ENCODE results near the gene PRSS56.
"Not testable (repeated sequence)": the region's sequence is repeated elsewhere in the genome, so short reads cannot be mapped to it uniquely, and the experiment has no call there.

PRSS56 gene

DNA sequence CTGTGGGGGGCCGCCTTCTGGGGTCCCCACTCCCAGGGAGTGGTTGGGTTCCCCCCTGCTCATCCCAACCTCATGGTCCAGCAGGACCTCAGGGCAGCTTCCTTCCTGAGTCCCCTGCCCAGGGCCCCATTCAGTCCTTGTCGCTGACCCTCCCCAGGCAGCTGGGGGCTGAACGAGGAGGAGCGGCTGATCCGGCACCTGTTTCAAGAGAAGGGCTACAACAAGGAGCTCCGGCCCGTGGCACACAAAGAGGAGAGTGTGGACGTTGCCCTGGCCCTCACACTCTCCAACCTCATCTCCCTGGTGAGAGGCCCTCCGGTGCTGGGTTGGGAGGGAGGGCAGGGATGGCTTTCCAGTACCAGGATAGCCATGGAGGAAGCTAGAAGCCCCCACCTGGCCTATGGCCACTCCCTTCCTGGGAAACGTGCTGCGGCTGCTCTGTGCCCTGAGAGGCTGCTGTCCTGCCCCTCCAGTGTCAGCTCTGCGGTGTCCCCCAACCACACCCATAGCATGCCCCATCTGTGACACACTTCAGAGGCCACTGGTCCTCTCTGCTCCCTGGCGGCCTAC, 6.3 kb downstream of the PRSS56 start:
- DNase-seq: no peak

DNA sequence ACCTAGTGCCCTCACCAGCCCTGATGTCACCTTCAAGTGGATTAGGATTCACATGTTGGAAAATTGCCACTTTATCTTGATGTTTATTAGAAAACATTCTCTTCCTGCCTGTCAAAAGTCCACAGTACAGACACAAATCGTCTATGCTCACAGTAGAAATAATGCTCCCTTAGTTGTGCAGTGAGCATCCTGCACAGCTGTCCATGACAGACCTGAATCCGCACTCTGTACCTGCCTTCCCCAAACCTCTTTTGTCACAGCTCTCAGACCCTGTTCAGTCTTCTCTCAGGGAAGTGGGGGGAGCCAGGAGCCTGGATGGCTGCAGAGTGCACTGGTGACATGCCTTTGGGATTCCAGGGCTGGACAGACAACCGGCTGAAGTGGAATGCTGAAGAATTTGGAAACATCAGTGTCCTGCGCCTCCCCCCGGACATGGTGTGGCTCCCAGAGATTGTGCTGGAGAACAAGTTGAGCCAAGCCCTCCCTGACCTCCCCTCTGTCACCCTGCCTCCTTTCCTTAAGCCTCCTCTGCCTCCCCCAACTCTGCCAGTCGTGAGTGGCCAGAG, 7.8 kb downstream of the PRSS56 start:
- DNase-seq: no peak

DNA sequence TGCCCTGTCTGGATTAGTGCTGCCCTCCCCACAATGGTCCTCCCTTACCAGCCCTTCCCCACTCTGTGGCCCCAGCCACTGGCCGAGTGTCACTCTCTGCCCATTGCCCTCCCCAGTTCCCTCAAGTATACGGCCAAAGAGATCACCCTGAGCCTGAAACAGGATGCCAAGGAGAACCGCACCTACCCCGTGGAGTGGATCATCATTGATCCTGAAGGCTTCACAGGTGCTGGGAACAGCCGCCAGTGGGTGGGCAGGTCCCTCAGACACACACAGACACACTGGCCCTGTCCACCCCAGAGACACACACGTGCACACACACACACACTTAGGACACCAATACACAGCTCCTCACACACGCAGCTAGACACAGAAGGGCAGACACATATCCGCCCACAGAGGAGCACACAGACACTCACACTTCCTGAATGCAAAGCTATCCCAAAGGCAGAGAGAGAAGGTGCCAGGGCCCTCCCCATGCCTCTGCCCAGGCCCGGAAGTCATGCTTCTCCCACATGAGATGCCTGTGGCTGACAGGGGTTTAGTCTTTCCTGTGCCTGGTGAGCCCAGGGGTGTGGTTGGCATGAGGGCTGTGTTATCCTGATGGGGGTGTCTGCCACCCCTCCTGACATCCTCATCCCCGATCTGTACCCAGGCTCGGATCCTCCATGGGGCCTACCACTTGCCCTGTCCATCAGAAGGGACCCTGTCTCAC, 8.7 kb downstream of the PRSS56 start:
- DNase-seq: no peak

DNA sequence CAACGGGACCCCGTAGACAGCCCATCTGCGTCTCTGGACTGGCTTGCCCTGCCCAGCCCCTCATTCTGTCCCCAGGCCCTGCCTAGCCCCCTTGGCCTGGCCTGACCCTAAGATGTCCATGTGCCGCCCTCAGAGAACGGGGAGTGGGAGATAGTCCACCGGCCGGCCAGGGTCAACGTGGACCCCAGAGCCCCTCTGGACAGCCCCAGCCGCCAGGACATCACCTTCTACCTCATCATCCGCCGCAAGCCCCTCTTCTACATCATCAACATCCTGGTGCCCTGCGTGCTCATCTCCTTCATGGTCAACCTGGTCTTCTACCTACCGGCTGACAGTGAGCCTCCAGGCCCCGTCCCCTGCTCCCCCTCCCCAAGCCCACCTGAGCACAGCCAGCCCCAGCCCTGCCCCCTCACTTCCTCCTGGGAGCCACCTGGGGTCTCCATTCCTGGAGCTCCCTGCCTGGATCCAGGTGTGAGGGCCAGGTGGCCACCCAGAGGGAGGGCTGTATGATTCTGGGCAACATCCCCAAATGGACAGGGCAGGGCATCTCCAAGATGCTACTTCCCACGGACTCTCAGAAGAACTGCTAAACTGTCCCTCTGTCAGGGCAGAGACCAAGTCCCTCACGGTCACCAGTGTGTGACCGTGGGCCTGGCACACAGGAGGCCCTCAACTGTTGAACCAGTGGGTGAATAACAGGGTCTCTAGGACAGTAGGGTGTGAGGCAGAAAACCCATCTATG, 9.8 kb downstream of the PRSS56 start:
- no peak for DNase-seq

DNA sequence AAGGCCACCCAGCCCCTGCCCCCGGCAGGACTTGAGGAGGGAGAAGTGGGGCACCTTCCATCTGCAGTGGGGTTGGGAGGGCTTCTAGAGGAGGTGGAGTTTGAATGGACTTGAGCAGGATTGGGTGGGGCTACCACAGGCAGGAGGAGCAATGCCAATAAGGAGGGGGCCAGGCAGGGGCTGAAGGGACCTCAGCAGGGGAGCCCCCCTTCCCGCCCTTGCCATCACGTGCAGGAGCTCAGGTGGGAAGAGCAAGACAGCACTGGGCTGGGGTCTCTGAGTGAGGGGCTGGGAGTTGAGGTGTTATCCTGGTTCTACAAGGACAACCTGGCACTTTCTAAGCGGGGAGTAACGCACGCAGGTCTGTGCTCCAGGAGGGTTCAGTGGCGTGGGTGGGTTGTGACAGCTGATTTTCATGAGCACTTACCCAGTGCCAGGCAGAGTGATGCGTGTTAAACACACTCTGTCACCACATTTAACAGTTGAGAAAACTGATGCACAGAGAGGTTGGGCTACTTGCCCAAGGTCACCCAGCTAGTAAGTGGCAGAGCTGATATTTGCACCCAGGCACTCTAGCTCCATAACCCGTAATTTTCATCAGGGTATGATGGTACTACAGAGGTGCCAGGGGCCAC, 10.6 kb downstream of the PRSS56 start:
- DNase-seq: no peak

DNA sequence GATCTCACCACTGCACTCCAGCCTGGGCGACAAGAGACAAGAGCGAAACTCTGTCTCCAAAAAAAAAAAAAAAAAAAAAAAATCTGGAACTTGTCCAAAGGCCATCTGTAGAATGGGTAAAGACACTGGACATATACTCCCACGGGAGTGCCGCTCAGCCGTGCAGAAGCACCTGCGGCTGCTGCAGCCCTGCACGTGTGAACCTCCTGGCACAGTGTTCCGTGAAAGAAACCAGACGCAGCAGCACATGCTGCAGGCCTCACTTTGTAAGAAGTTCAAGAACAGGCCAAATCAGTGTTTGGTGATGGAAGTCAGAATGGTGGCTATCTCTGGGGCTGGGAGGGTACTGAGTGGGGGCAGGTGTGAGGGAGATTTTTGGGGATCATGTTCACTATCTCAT, 12.2 kb downstream of the PRSS56 start:
- DNase-seq: peak; percentile 50

DNA sequence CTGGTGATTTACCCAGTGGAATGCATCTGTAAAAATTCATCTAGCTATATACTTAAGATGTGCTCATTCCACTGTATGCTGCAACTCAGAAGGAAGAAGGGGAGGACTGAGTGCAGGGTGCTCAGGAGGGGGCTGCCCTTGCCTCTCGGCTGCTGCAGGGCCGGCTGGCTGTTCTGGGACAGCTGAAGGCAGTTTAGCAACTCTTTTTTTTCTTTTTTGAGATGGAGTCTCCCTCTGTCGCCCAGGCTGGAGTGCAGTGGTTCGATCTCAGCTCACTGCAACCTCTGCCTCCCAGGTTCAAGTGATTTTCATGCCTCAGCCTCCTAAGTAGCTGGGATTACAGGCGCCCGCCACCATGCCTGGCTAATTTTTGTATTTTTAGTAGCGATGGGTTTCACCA, 12.6 kb downstream of the PRSS56 start:
- DNase-seq: not testable (repeated sequence)

DNA sequence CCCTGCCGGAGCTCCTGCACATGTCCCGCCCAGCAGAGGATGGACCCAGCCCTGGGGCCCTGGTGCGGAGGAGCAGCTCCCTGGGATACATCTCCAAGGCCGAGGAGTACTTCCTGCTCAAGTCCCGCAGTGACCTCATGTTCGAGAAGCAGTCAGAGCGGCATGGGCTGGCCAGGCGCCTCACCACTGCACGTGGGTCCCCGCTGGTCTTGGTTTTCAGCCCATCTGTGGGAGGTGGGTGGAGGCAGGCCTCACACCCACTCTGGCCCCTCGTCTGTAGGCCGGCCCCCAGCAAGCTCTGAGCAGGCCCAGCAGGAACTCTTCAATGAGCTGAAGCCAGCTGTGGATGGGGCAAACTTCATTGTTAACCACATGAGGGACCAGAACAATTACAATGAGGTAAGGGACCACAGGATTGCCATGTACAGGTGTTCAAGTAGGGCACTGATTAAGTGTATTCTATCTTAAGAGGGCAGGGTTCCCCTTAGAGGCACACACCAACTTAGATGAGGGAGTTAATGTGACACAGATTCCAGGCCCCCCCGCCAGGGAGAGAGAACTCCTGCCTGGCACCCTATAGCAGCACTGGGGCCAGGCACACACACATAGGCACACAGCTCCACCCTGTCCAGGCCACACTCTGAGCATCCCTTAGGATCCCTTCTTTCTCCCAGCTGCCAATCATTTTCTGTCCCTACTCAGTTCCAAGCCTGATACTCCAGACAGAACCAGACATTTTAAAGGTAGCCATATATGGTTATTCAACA, 13.9 kb downstream of the PRSS56 start:
- no peak for DNase-seq

DNA sequence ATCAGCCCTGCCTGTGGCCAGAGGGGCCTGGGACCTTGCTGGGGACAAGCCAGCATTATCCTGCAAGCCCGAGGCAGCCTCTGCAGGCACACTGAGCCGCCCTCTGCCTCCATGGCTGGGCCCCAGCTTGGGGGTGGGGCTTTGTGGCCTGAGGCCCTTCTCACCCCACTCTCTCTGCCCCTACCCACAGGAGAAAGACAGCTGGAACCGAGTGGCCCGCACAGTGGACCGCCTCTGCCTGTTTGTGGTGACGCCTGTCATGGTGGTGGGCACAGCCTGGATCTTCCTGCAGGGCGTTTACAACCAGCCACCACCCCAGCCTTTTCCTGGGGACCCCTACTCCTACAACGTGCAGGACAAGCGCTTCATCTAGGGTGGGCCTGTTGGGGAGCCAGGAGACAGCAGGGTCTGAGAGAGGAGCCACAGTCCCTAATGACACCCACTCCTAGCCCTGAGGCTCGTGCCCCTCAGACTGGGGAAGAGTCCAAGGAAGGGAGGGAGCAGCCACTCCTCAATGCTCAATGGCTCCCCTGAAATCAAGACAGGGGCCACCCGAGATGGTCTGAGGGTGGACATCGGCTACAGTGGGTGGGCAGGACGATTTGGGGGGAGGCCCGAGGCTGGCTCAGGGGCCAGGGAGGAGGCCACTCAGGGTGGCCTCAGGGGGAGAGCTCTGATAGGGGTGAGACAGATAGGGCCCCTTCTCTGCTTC, 14.9 kb downstream of the PRSS56 start:
- DNase-seq: no peak

DNA sequence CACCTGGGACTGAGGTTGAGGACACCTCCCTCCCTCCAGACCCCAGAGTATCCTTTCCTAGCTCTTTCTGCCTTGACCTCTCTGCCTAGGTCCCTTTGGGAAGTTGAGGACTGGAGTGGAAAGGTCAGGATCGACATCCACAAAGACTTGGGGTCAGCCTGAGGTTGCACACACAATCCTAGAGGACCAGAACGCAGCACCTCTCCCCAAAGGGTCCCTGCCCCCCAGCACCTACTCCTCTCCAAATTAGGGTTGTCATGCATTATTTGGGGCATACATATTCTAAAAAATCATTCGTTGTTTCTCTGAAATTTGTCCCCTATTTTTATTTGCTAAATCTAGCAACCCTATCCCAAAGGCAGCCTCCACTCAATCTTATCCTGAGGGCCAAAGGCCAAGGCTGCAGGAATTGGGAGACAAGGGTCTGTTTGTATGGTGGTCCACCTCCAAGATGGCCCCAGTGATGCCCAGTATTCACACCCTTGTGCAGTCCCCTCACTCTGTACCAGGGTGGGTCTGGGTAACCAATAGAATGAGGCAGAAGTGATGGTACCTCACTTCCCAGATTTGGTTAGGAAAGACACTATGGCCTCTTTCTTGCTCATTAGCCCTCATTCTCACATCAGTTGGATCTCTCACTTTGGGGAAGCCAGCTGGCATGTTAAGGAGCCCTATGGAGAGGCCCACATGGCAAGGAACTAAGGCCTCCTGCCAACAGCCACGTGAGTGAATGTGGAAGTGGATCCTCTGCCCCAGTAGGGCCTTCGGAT, 15.8 kb downstream of the PRSS56 start:
- no peak for DNase-seq

DNA sequence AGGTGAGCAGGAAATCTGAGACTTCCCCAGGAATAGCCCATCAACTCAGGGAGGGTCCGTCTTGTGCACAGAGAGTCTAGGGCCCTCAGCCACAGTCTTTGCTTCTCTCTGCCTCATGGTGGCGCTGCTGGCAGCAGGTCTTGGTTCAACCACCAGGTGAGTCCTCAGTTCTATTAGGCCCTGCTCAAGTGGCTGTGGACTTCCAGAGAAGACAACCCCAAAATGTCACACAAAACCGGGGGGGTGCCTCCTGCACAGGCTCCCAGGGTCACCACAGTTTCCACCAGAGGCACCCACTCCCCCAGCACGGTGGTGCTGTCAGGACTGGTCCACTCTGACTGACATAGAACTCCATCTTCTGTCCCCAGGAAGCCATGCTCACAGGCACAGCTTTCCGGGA, 16.9 kb downstream of the PRSS56 start:
- DNase-seq: peak; percentile 39

DNA sequence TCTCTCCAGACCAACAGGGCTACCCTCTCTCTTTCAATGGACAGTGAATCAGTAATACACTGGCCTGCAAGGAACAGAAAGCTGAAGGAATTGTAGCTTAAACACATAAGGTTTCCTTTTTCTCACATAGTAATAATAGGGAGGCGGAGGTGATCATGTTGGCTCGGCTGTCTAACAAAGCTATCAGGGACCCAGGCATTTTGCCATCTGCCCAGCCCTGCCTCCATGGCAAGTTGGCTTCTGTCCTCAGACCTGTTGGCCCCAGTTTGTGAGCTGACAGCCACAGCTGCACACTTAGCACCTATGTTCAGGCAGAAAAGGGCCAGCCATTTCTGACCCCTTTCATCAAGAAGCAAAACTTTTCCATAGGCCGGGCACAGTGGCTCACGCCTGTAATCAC, 17.3 kb downstream of the PRSS56 start:
- no peak for DNase-seq

DNA sequence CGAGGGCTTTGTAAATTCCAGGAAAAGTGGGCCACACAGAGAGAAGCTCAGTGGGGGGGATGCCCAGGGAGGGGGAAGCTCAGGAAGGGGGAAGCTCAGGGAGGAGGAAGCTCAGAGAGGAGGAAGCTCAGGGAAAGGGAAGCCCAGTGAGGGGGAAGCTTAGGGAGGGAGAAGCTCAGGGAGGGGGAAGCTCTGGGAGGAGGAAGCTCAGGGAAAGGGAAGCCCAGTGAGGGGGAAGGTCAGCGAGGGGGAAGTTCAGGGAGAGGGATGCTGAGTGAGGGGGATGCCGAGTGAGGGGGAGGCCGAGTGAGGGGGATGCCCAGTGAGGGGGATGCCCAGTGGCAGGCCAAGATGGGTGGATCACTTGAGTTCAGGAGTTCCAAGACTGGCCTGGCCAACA, 18.5 kb downstream of the PRSS56 start:
- peak; percentile 8 for DNase-seq

DNA sequence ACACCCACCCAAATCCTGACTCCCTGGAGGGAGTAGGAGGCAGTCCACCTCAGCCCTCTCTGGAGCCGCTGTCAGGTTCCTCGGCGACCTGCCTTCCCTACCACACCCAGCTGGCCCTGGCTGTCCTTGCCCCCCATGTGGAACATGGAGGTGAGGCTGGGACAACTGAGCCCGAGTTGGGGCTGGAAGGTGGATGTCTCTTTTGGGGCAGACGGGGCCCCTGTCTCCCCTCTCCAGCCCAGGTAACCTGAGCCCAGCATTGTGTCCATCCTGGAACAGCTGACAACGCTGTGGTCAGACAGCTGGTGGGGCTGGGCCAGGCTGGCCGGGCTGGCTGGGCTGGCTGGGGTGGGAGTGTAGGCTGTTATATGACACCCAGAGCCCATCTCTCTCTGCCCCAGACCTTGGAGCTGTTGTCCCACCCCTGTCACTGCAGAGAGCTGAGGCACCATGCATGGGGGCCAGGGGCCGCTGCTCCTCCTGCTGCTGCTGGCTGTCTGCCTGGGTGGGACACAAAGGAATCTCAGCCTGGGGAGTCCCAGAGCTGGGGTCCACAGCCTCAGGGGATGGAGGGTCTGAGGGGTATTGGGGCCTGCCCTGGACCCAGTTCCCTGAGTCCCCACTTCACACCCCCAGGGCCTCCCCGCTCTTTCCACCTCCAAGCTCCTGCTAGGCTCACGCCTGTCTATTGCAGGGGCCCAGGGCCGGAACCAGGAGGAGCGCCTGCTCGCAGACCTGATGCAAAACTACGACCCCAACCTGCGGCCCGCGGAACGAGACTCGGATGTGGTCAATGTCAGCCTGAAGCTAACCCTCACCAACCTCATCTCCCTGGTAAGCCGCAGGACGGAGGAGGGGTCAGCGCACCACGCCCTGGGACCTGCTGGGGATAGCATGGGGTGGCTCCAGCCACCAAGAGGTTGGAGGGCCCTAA, 19.4 kb downstream of the PRSS56 start, which contains the start of gene CHRNG:
TSS of gene CHRNG (plus strand) at position 395 of the 934 bp plus-strand sequence. CDS start at position 451, 56 bp downstream.
- peak; percentile 26 for DNase-seq

DNA sequence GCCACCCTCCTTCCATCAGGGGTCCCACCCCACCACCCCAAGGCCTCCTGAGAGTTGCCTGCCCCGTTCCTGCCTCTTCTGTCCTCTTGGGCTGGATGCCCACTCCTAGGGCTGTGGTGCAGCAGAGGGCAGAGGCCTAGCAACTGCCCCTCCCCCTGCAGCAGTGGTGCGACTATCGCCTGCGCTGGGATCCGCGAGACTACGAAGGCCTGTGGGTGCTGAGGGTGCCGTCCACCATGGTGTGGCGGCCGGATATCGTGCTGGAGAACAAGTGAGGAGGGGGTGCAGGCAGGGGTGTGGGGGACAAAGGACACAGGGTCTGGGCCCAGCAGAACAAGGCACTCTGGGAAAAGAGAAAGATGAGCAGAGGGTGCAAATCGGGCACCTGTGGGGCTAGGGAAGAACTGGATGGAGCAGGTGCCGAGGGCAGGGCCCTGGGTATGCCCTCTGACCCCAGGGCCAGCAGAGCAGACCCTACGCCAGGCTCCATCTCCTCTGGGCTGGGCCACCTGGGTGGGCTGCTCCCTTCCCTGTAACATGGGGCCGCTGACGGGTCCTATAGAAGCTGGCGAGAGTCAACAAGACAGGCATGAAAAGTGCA, 20.4 kb downstream of the PRSS56 start:
- DNase-seq: no peak

DNA sequence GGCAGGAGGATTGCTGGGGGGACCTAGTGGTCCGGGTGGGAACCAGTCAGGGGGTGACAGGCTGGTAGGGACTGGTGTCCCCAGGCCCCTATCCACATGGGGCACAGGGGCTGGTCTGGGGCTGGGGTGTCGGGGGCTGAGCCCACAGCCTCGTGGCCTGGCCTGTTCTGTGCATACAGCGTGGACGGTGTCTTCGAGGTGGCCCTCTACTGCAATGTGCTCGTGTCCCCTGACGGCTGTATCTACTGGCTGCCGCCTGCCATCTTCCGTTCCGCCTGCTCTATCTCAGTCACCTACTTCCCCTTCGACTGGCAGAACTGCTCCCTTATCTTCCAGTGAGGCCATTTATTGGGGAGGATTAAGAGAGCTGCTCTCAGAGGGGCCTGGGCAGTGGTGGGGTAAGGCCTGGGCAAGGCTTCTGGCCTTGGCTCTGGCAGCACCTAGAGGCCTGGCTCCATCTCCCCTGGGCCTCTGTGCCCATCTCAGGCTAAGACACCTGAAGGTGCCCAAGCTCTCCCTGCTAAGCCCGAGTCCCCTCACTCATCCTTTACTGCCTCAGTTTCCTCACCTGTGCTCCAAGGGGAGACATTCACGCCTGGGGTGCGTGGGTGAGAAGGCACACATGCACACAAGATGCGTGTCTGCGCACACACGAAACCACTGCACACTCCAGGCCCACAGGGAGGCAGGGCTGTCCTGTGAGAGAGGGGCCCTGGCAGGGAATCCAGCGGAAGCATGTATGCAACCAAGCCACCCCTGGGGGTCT, 21.2 kb downstream of the PRSS56 start:
- no peak for DNase-seq

DNA sequence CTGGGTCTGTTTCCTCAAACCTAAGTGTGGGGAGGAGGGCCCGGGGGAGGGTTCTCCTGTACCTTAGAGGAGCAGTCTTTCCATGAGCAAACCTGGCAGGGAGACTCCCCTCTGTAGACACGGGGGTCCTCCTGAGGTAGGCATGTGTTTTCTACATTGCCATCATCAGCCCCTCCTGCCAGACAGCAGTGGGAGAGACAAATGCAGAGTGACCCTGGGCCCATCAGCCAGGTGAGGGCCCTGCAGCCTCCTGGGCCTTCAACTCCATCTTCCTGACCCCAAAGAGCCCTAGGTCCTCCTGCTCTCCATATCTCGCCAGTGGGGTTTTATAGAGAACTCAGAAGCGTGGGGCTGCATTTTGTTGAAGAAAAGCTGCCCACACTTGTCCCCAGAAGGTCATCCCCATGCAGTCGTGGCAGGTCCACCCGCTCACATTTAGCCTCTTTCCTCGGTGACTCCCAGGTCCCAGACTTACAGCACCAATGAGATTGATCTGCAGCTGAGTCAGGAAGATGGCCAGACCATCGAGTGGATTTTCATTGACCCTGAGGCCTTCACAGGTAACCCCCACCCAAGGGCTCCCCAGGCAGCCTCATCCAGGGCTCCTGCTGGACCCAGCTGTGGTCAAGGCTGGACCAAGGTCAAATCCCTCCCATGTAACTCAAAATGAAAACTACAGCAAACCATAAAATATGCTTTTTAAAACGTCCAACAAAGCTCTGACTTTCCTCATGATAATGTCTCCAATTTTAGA, 21.9 kb downstream of the PRSS56 start:
- DNase-seq: no peak
